Ovary (tissue), 3 donors: ENCODE results near the gene TMEM126B.

Source experiments
- CTCF ChIP-seq, 3 donors: fragments of 450-650 bp in 2 of 3; fragments of 200-600 bp in 1 of 3; IDR thresholded peaks; one replicate each; pipeline versions ENCODE4 v1.5.1 to v1.8.0; 2016 to 2022; ENCODE audit warnings: antibody characterized with exemption in 3 of 3, mild to moderate bottlenecking in 1 of 3
- EP300 ChIP-seq: sonication (generic); formaldehyde crosslinking; IDR thresholded peaks from one replicate; pipeline ENCODE4 v1.6.1; 2017; ENCODE audit warnings: antibody characterized with exemption
- donor health status: DM: no; HTN: no; CAD: no.

GRCh38 chr11:85663080-85663752 lies 34.8 kb downstream of the TMEM126B start:
- TF ChIP-seq CTCF (IDR thresholded peaks at IDR 0.05) (no peak), EP300 (no peak)
